ENCODE data around the gene CYFIP1. TPM values are rescaled to one million over a fixed set of nuclear protein-coding genes. Genes with fewer than 3 reads are reported as not detected.
"Not testable (repeated sequence)": the region's sequence is repeated elsewhere in the genome, so short reads cannot be mapped to it uniquely, and the experiment has no call there.

Gene CYFIP1
- total RNA-seq, 3 donors from 2014 or later (not counting 1 experiment from before 2014, with no cell fraction given): 6.4 to 9.2 (median 8.8) TPM

DNA sequence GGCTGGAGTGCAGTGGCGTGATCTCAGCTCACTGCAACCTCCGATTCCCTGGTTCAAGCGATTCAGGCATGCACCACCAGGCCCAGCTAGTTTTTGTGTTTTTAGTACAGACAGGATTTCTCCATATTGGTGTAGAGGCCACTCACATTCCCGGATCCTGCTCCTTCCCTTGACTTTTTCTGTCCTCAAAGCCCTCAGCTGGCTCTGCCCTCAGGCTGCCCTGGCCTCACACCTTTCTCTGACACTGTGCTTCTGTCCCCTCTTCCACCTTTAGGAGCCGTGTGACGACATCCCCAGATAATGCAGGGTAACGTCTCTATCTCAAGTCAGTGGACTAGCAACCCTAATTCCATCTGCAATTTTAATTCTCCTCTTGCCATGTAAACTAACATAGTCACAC lies 8.6 kb upstream of the CYFIP1 start:
- TF ChIP-seq, protein P1, sequence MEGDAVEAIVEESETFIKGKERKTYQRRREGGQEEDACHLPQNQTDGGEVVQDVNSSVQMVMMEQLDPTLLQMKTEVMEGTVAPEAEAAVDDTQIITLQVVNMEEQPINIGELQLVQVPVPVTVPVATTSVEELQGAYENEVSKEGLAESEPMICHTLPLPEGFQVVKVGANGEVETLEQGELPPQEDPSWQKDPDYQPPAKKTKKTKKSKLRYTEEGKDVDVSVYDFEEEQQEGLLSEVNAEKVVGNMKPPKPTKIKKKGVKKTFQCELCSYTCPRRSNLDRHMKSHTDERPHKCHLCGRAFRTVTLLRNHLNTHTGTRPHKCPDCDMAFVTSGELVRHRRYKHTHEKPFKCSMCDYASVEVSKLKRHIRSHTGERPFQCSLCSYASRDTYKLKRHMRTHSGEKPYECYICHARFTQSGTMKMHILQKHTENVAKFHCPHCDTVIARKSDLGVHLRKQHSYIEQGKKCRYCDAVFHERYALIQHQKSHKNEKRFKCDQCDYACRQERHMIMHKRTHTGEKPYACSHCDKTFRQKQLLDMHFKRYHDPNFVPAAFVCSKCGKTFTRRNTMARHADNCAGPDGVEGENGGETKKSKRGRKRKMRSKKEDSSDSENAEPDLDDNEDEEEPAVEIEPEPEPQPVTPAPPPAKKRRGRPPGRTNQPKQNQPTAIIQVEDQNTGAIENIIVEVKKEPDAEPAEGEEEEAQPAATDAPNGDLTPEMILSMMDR (IDR thresholded peaks at IDR 0.05): no peak
- no peak overlapping the region for H3K27ac Mint-ChIP-seq
- intact Hi-C loops (cut with micrococcal nuclease): no loop called here

DNA sequence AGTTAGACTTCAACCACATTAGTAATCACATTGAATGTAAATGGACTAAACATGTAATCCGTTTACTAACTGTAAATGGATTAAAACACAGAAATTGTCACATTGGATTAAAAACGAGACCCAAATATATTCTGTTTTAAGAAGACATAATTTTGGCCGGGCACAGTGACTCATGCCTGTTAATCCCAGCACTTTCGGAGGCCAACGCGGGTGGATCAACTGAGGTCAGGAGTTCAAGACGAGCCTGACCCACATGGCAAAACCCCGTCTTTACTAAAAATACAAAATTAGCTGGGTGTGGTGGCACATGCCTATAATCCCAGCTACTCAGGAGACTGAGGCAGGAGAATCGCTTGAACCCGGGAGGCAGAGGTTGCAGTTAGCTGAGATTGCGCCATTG lies 1.8 kb upstream of the CYFIP1 start:
- peaks cover 10% of the 10 kb centered on the region for H3K27me3 ChIP-seq (ENCODE audit: control insufficient read depth, insufficient read depth, low read length)
- H3K4me3 ChIP-seq (ENCODE audit: low read length); H3K4me3 Mint-ChIP-seq; H3K27ac ChIP-seq (ENCODE audit: low read length); H3K9me3 ChIP-seq (ENCODE audit: control insufficient read depth, insufficient read depth, low read length); H3K36me3 Mint-ChIP-seq; intact Hi-C loops (cut with micrococcal nuclease); ATAC-seq; H3K36me3 ChIP-seq (ENCODE audit: control insufficient read depth, insufficient read depth, low read length); DNase-seq; H3K9me3 Mint-ChIP-seq; H3K27ac Mint-ChIP-seq: not testable (repeated sequence)
- WGBS (ENCODE audit: insufficient coverage): 96% methylated on average over 10 of the region's 11 CpGs
- Mint-ChIP-seq H3K27me3 (ENCODE audit: low read depth in 2 of 2) (peaks cover 16% of the 10 kb centered on the region in 2 donors), H3K4me1 (peaks cover 15% of the 10 kb centered on the region in 2 donors)
- H3K4me1 ChIP-seq (ENCODE audit: control insufficient read depth, insufficient read depth, low read length): peaks cover 17% of the 10 kb centered on the region

More for the DNA sequence above, 8.6 kb upstream of the CYFIP1 start:
- no peak for ATAC-seq
- Histone ChIP-seq H3K4me3 (ENCODE audit: low read length) (no peak overlapping the region), H3K27me3 (ENCODE audit: control insufficient read depth, insufficient read depth, low read length) (no peaks in the 10 kb centered on the region), H3K4me1 (ENCODE audit: control insufficient read depth, insufficient read depth, low read length) (no peaks in the 10 kb centered on the region), H3K9me3 (ENCODE audit: control insufficient read depth, insufficient read depth, low read length) (no peaks in the 10 kb centered on the region), H3K27ac (ENCODE audit: low read length) (no peak overlapping the region), H3K36me3 (ENCODE audit: control insufficient read depth, insufficient read depth, low read length) (no peaks in the 10 kb centered on the region)
- no peak for DNase-seq
- 94% methylated on average over 7 of the region's 7 CpGs for whole genome bisulfite sequencing (ENCODE audit: insufficient coverage)
- Mint-ChIP-seq H3K9me3 (no peaks in the 10 kb centered on the region), H3K36me3 (no peaks in the 10 kb centered on the region), H3K4me3 (no peak overlapping the region), H3K27me3 (ENCODE audit: low read depth in 2 of 2) (no peaks in the 10 kb centered on the region), H3K4me1 (no peaks in the 10 kb centered on the region)

DNA sequence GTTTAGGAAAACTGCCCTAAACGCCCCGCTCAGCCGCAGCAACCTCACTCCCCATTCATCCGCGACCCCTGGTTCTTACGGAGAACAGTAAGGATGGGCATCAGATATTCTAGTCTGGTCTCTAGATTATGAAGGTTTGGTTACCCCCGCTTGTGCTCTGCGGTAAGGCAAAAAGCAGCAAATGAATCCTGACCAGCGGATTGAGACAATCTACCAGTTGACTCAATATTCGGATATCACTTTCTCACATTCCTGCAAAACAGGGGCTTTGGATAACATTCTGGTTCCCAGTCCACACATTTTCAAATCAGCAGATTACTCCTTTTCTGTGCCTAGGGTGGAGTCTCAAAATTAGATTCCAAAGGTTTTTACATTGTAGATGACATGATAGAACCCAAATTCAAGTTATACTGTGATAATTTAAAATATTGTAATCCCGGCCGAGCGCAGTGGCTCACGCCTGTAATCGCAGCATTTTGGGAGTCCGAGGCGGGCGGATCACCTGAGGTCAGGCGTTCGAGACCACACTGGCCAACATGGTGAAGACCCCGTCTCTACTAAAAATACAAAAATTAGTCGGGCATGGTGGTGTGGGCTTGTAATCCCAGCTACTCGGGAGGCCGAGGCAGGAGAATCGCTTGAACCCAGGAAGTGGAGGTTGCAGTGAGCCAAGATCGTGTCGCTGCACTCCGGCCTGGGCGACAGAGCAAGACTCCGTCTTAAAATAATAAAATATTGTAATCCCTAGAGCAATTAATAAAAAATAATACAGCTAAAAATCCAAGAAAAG lies 1.1 kb upstream of the CYFIP1 start:
- no peak overlapping the region for H3K27ac ChIP-seq (ENCODE audit: low read length)
- H3K27me3 Mint-ChIP-seq (ENCODE audit: low read depth in 2 of 2): peaks cover 16% of the 10 kb centered on the region in 2 donors

More for the DNA sequence above, 1.1 kb upstream of the CYFIP1 start:
- Histone ChIP-seq H3K9me3 (ENCODE audit: control insufficient read depth, insufficient read depth, low read length) (no peaks in the 10 kb centered on the region), H3K4me3 (ENCODE audit: low read length) (no peak overlapping the region), H3K27me3 (ENCODE audit: control insufficient read depth, insufficient read depth, low read length) (peaks cover 10% of the 10 kb centered on the region), H3K36me3 (ENCODE audit: control insufficient read depth, insufficient read depth, low read length) (no peaks in the 10 kb centered on the region), H3K4me1 (ENCODE audit: control insufficient read depth, insufficient read depth, low read length) (peaks cover 17% of the 10 kb centered on the region)
- no peak for ATAC-seq
- Mint-ChIP-seq H3K4me1 (peaks cover 15% of the 10 kb centered on the region in 2 donors), H3K27ac (no peak overlapping the region), H3K36me3 (no peaks in the 10 kb centered on the region), H3K9me3 (no peaks in the 10 kb centered on the region), H3K4me3 (peak overlapping the region; percentile 83)
- TF ChIP-seq, protein P1 (IDR thresholded peaks at IDR 0.05): no peak
- no peak for DNase-seq
- WGBS (ENCODE audit: insufficient coverage): 70% methylated on average over 25 of the region's 30 CpGs
- intact Hi-C loops (cut with micrococcal nuclease): no loop called here

Measured in natural killer cell (primary cell).